RWPE1 (cell line): Measurements from ENCODE around the gene CCDC175.

Experiments
- CTCF ChIA-PET: fragments of 350-600 bp; sonication (Branson Sonifier 250); formaldehyde crosslinking; extraction: SDS; loops from one replicate; lab custom pipeline; 2021; lab: Yijun Ruan, JAX
- POLR2A ChIA-PET: fragments of 400-600 bp; formaldehyde crosslinking; extraction: SDS; loops from one replicate; lab custom pipeline; 2020; ENCODE audit warnings: antibody characterized with exemption; ENCODE audit not compliant: low non-redundant PET; lab: Yijun Ruan, JAX
- DNase-seq: peaks from one replicate; pipeline ENCODE4 v3.0.0; 2012; ENCODE audit warnings: low spot score
- H3K27ac ChIP-seq: fragments of 450-650 bp; 2 replicates; pipeline ENCODE4 v1.5.1; 2017
- TF ChIP-seq, protein P1 (sequence below): fragments of 450-650 bp; conservative IDR thresholded peaks from 2 replicates; pipeline ENCODE4 v1.5.1; 2017; ENCODE audit warnings: low read depth, mild to moderate bottlenecking

CCDC175 gene

DNA sequence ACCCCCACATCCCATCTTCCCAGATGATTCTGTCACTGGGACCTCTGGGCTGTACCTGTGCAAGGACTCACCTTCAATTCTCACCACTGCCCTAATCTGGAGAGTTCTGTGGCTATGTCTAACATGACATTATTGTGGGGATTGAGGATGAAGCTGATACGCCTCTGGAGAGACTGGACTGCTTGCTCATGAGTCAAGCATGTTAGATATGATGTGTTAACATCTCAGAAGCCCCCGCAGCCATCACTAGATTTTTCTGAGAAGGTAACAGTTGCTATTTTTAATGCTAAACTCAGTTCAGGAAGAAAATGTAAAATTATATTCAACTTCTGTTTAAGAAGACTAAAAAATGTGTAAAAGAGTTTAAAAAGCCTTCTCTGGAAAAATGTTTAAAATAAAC is 66.6 kb downstream of the CCDC175 start:
- no peak overlapping the region for H3K27ac ChIP-seq
- TF ChIP-seq, protein P1, sequence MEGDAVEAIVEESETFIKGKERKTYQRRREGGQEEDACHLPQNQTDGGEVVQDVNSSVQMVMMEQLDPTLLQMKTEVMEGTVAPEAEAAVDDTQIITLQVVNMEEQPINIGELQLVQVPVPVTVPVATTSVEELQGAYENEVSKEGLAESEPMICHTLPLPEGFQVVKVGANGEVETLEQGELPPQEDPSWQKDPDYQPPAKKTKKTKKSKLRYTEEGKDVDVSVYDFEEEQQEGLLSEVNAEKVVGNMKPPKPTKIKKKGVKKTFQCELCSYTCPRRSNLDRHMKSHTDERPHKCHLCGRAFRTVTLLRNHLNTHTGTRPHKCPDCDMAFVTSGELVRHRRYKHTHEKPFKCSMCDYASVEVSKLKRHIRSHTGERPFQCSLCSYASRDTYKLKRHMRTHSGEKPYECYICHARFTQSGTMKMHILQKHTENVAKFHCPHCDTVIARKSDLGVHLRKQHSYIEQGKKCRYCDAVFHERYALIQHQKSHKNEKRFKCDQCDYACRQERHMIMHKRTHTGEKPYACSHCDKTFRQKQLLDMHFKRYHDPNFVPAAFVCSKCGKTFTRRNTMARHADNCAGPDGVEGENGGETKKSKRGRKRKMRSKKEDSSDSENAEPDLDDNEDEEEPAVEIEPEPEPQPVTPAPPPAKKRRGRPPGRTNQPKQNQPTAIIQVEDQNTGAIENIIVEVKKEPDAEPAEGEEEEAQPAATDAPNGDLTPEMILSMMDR = no peak
- ChIA-PET POLR2A (no interaction called here), CTCF (no interaction called here)
- no peak for DNase-seq

DNA sequence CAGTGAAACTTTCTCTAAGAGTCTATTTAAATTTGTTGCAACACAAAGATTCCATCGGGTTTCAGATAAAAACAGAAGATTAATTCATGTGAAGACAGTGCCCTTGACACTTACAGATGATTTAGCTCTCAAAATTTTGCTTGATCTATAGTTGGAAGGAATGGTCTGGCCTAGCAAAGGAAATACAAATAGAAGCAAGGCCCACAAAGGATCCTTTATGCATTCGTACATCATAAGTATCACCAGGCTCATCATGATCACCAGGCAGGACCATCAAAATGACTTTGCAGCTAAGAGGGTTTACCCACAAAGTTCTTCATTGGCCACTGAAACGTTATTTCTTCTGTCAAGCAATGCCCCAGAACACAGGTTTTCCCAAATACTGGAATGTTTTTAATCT is 67.5 kb downstream of the CCDC175 start:
- POLR2A ChIA-PET = no interaction called here
- TF ChIP-seq, protein P1 = no peak
- no peak for DNase-seq
- no peak overlapping the region for H3K27ac ChIP-seq
- CTCF ChIA-PET = interaction anchor here (0.5 kb wide), 1 partner anchor 61 kb away, joined by 5 read pairs; no protein-coding TSS in a partner anchor

DNA sequence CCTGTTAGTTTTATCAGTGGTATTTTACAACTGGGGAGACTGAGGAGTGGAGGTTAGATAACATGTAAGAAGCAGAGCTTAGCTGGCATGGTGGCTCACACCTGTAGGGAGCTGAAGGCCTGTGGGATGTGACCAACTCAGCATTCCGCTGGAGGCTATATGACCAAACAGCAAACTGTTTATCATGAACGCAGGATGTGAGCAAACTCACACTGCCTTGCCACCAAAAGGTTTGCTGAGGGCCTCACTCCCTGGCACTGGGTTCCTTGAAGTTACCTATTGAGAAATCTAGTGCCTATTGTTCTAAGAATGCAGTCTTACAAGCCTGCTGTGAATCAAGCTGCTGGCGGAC is 68.9 kb downstream of the CCDC175 start:
- TF ChIP-seq, protein P1 = no peak
- peak; percentile 24 for DNase-seq
- ChIA-PET POLR2A (no interaction called here), CTCF (interaction anchor here (0.6 to 1.5 kb wide), 5 partner anchors 17 to 76 kb away, joined by 3 to 11 read pairs (median 3); partner anchors contain the start of genes CCDC175, JKAMP and L3HYPDH)
- H3K27ac ChIP-seq = no peak overlapping the region

DNA sequence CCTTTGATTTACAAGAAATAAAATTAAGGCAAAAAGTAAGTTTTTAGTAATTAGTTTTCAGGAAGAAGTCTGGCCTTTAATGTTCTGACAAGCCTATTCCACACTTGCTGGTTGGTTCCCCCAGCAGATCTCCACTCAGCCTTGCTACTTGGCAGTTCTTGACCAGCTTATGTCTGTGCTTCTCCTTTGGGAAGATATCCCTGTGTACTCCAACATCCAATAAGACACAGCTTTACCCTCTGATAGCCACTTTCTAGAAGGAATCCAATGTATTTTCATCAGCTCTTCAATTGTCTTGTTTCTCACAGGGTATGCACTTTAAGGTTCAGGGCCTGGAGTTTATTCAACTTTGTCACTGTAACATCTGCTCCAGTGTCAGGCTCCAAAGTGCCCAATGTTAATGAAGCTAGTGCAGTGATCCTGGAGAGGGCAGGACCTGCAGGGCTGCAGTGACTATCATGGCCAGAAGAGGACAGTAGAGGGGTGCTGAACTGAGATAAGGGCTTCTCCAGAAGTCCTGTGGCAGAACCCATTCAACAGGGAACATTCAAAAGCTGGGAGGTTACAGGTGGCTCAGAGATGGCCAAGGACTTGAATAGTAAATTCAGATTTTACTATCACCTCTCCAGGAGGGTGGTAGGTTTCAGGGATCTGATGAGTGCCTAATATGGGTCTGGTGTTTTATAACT is 69.4 kb downstream of the CCDC175 start:
- DNase-seq = peak; percentile 41
- H3K27ac ChIP-seq = no peak overlapping the region
- TF ChIP-seq, protein P1 = peak; percentile 84
- ChIA-PET POLR2A (no interaction called here), CTCF (interaction anchor here (0.6 to 1.5 kb wide), 7 partner anchors 16 to 77 kb away, joined by 3 to 11 read pairs (median 3); partner anchors contain the start of genes CCDC175, JKAMP and L3HYPDH)

DNA sequence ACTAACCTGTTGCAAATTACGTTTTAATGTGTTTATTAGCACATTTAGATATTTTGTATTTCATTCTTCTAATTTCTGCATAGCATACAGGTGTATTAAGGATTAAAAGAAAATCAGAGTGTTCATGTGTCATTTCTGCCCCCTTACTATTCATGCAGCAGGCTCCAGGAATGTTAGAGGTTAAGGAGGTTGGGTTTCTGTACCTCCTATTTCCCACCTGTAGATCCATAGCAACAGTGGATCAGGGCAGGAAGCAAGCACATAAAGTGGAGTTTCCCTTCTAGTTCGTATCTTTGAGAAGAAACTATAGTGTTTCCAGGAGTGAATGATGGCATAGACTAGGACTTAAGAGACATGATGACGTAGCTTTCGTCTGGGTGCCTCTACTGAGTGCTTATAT is 73.4 kb downstream of the CCDC175 start:
- TF ChIP-seq, protein P1 = no peak
- ChIA-PET POLR2A (no interaction called here), CTCF (no interaction called here)
- no peak overlapping the region for H3K27ac ChIP-seq
- no peak for DNase-seq

DNA sequence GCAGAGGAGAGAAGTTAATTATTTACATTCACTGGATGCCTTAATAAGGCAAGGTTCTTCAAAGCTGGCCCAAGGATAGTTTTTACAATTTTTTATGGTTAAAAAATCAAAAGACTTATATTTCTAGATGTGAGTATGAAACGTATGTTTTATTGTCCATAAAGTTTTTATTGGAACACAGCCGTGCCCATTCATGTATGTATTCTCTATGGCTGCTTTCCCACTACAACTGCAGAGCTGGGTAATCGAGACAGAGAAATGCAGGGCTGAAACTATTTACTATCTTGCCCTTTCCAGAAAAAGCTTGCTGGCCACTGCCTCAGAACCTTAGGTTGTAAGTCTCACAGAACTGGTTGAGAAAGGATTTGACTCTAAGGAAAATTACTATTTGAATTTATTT is 75.9 kb downstream of the CCDC175 start:
- no peak overlapping the region for H3K27ac ChIP-seq
- no peak for DNase-seq
- ChIA-PET POLR2A (no interaction called here), CTCF (no interaction called here)
- TF ChIP-seq, protein P1 = no peak
